ENCODE measurements around the gene BAIAP2. TPM values are rescaled to one million over a fixed set of nuclear protein-coding genes. Genes with fewer than 3 reads are reported as not detected.
"Not testable (repeated sequence)": the region's sequence is repeated elsewhere in the genome, so short reads cannot be mapped to it uniquely, and the experiment has no call there.

Gene BAIAP2
- total and polyA plus RNA-seq, 10 of the 15 experiments (the other 5 are each of a cell fraction or from before 2014, with no cell fraction given): 0.15 to 1.2 (median 0.46) TPM; not detected in 2

DNA sequence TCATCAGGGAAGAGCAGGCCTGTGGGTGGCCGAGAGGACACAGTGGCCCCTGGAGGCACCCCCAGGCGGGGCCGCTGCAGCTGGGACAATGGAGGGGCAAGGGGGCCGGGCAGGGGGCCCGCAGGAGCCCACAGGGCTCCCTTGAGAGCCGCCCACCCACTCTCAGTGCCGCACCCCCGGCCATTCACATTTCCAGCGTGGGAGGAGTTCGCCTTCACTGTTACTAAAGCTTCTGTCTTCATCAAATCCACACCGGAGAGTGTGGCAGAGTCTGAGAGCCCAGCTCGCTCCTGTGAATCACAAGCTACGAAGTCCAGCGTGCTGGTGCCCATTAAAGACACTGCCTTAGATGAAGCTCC is 109.5 kb downstream of the BAIAP2 start (continued):
- no peak for TF ChIP-seq ETV6 (conservative IDR thresholded peaks at IDR 0.05 in 1 of 2, IDR thresholded peaks at IDR 0.05 in 1 of 2; ENCODE audit: borderline replicate concordance in 1 of 2, low read depth in 1 of 2)

DNA sequence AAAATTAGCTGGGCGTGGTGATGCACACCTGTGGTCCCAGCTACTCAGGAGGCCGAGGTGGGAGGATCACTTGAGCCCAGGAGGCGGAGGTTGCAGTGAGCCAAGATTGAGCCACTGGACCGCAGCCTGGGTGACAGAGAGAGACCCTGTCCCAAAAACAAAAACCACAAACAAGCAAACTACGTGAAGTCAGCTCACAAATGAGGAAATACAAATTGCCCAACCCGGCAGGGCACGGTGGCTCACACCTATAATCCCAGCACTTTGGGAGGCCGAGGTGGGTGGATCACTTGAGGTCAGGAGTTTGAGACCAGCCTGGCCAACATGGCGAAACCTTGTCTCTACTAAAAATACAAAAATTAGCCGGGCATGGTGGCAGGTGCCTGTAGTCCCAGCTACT is 111.3 kb downstream of the BAIAP2 start:
- H4K20me1 ChIP-seq (ENCODE audit: control insufficient read depth, insufficient read depth); ATAC-seq; H3K9me3 ChIP-seq (replicated peaks; ENCODE audit: control insufficient read depth, insufficient read depth, low read length); H3K27ac ChIP-seq (ENCODE audit: control insufficient read depth, insufficient read depth); H3K4me1 ChIP-seq (ENCODE audit: control insufficient read depth, insufficient read depth, low read length); BruUV-seq (replicated peaks); H3K9ac ChIP-seq (ENCODE audit: control insufficient read depth, insufficient read depth, low read length); RAD21 ChIA-PET (ENCODE audit: unreplicated experiment); FAIRE-seq; H3K27me3 ChIP-seq (replicated peaks in 1 of 2; ENCODE audit: control insufficient read depth in 2 of 2, insufficient read depth in 2 of 2, low read length in 1 of 2); H3K4me2 ChIP-seq (ENCODE audit: control insufficient read depth, insufficient read depth); DNase-seq (ENCODE audit: low read depth, low spot score); H3K79me2 ChIP-seq (ENCODE audit: control insufficient read depth, insufficient read depth, low read length); H3K36me3 ChIP-seq (ENCODE audit: control insufficient read depth in 2 of 2, insufficient read depth in 2 of 2, low read length in 1 of 2); H2AFZ ChIP-seq (ENCODE audit: control insufficient read depth, low read depth, low read length); intact Hi-C loops (cut with micrococcal nuclease; ENCODE audit: unreplicated experiment); H3K4me3 ChIP-seq; SMC1A ChIA-PET (ENCODE audit: uncharacterized antibody, unreplicated experiment): not testable (repeated sequence)
- 21% methylated on average over 9 of the region's 10 CpGs for WGBS (ENCODE audit: insufficient coverage, insufficient replicate concordance, low lambda C conversion rate, missing lambda C conversion rate)
- POLR2A ChIA-PET: interaction anchor here (0.7 kb wide), 1 partner anchor 8 kb away, joined by 5 read pairs; no protein-coding TSS in a partner anchor
- CTCF ChIA-PET: interaction anchor here (0.6 kb wide), 1 partner anchor 156 kb away, joined by 3 read pairs; no protein-coding TSS in a partner anchor
- in situ Hi-C loops (cut with MboI): loop anchor here (5.0 to 25.0 kb wide), 2 partner anchors 96 to 341 kb away; no protein-coding TSS in a partner anchor

DNA sequence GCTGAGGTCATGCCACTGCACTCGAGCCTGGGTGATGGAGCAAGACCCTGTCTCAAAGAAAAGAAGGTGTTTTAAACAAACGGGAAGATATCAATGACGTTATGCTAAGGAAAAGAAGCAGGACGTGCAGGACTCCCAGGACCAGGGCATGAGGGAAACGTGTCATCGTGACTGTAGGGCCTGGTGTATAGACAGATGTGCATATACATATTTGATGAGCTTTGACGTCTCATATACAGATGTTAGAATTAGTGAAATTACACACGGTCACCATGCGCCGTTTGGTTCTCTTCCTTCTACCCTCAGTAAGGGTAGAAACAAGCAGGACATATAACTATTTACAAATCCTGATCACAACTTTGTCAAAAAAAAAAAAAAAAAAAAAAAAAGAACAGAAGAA is 112.8 kb downstream of the BAIAP2 start:
- Histone ChIP-seq H3K9ac (ENCODE audit: control insufficient read depth, insufficient read depth, low read length) (no peak overlapping the region), H3K36me3 (ENCODE audit: control insufficient read depth in 2 of 2, insufficient read depth in 2 of 2, low read length in 1 of 2) (no peaks in the 10 kb centered on the region), H4K20me1 (ENCODE audit: control insufficient read depth, insufficient read depth) (no peaks in the 10 kb centered on the region), H3K4me2 (ENCODE audit: control insufficient read depth, insufficient read depth) (no peak overlapping the region), H3K9me3 (replicated peaks; ENCODE audit: control insufficient read depth, insufficient read depth, low read length) (no peaks in the 10 kb centered on the region), H3K27me3 (replicated peaks in 1 of 2; ENCODE audit: control insufficient read depth in 2 of 2, insufficient read depth in 2 of 2, low read length in 1 of 2) (no peaks in the 10 kb centered on the region), H3K4me3 (no peak overlapping the region), H3K27ac (ENCODE audit: control insufficient read depth, insufficient read depth) (no peak overlapping the region), H3K4me1 (ENCODE audit: control insufficient read depth, insufficient read depth, low read length) (no peaks in the 10 kb centered on the region), H2AFZ (ENCODE audit: control insufficient read depth, low read depth, low read length) (no peak overlapping the region), H3K79me2 (ENCODE audit: control insufficient read depth, insufficient read depth, low read length) (no peaks in the 10 kb centered on the region)
- in situ Hi-C loops (cut with MboI): loop anchor here (5.0 to 25.0 kb wide), 2 partner anchors 95 to 340 kb away; no protein-coding TSS in a partner anchor
- no peak for ATAC-seq
- 41% methylated on average over 10 of the region's 10 CpGs for WGBS (ENCODE audit: insufficient coverage, insufficient replicate concordance, low lambda C conversion rate, missing lambda C conversion rate)
- ChIA-PET SMC1A (ENCODE audit: uncharacterized antibody, unreplicated experiment) (no interaction called here), RAD21 (ENCODE audit: unreplicated experiment) (interaction anchor here (0.7 kb wide), 1 partner anchor 450 kb away, joined by 4 read pairs; no protein-coding TSS in a partner anchor), POLR2A (interaction anchor here (0.7 to 1.3 kb wide), 2 partner anchors 73 to 601 kb away, joined by 3 to 5 read pairs; no protein-coding TSS in a partner anchor), CTCF (interaction anchor here (0.6 kb wide), 1 partner anchor 71 kb away, joined by 3 read pairs; no protein-coding TSS in a partner anchor)
- no TSS peak for BruUV-seq (replicated peaks)
- no peak for DNase-seq (ENCODE audit: low read depth, low spot score)
- intact Hi-C loops (cut with micrococcal nuclease; ENCODE audit: unreplicated experiment): no loop called here
- no peak for FAIRE-seq
- no peak for TF ChIP-seq NR2C2 (IDR thresholded peaks at IDR 0.05; ENCODE audit: borderline replicate concordance, control insufficient read depth, insufficient read length, low read depth)
- no peak for TF ChIP-seq SREBF1 (IDR thresholded peaks at IDR 0.05; ENCODE audit: low read length)
- TF ChIP-seq POLR2AphosphoS2 (IDR thresholded peaks at IDR 0.05; ENCODE audit: low read depth, low read length): no peak
- TF ChIP-seq TAF1 (IDR thresholded peaks at IDR 0.05; ENCODE audit: borderline replicate concordance, low read depth, low read length): no peak
- TF ChIP-seq MYC (IDR thresholded peaks at IDR 0.05; ENCODE audit: insufficient read depth, insufficient read length, insufficient replicate concordance, low read length, severe bottlenecking): no peak
- TF ChIP-seq RB1 (IDR thresholded peaks at IDR 0.05; ENCODE audit: borderline replicate concordance): no peak
- TF ChIP-seq PAX5 (IDR thresholded peaks at IDR 0.05; ENCODE audit: borderline replicate concordance, low read depth, low read length): no peak
- TF ChIP-seq, protein P1, sequence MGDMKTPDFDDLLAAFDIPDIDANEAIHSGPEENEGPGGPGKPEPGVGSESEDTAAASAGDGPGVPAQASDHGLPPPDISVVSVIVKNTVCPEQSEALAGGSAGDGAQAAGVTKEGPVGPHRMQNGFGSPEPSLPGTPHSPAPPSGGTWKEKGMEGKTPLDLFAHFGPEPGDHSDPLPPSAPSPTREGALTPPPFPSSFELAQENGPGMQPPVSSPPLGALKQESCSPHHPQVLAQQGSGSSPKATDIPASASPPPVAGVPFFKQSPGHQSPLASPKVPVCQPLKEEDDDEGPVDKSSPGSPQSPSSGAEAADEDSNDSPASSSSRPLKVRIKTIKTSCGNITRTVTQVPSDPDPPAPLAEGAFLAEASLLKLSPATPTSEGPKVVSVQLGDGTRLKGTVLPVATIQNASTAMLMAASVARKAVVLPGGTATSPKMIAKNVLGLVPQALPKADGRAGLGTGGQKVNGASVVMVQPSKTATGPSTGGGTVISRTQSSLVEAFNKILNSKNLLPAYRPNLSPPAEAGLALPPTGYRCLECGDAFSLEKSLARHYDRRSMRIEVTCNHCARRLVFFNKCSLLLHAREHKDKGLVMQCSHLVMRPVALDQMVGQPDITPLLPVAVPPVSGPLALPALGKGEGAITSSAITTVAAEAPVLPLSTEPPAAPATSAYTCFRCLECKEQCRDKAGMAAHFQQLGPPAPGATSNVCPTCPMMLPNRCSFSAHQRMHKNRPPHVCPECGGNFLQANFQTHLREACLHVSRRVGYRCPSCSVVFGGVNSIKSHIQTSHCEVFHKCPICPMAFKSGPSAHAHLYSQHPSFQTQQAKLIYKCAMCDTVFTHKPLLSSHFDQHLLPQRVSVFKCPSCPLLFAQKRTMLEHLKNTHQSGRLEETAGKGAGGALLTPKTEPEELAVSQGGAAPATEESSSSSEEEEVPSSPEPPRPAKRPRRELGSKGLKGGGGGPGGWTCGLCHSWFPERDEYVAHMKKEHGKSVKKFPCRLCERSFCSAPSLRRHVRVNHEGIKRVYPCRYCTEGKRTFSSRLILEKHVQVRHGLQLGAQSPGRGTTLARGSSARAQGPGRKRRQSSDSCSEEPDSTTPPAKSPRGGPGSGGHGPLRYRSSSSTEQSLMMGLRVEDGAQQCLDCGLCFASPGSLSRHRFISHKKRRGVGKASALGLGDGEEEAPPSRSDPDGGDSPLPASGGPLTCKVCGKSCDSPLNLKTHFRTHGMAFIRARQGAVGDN (IDR thresholded peaks at IDR 0.05): no peak
- no peak for TF ChIP-seq ETV6 (conservative IDR thresholded peaks at IDR 0.05 in 1 of 2, IDR thresholded peaks at IDR 0.05 in 1 of 2; ENCODE audit: borderline replicate concordance in 1 of 2, low read depth in 1 of 2)
- TF ChIP-seq IKZF1 (conservative IDR thresholded peaks at IDR 0.05): no peak
- TF ChIP-seq MXI1 (IDR thresholded peaks at IDR 0.05; ENCODE audit: low read depth, low read length): no peak
